UCSD-AML1 (cell line): ENCODE data around the gene PFN1.

Experiments
- DNase-seq: peaks from one replicate; lab custom pipeline; 2025; ENCODE audit not compliant: unreplicated experiment; lab: John Stamatoyannopoulos, UW

Gene PFN1

DNA sequence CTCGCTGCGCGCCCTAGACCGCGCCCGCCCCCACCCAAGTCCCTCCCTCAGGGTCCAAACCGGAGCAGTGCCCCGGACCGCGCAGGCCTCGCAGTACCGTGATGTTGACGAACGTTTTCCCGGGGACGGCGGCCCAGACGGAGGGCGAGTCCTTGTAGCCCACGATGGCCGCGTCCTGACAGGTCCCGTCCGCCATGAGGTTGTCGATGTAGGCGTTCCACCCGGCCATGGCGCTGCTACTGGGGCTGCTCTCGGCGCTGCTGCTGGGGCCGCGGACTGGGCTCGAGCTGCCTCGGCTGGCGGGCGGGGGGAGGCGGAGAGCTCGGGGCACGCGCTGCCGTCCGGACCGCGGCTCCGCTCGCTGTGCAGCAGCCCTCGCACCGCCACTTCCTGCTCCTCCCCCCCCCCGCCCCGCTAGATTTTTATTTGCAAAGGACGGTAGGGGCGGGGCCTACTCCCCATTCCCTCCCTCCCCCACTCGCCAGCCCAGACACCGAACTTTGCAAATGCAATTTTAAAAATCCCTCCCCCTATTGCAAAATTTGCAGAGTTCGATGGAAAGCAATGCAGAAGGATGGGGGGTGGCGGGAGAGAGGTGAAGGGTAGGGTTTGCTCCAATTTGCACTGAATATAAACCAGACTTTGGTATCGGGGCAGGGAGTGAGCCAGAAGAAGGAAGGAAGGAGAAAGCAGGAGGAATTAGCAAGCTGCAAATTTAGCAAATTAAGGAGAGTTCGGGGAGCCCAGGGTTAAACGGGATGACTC, at the start of gene PFN1:
PFN1 (minus strand) TSS at position 365 of the 765 bp plus-strand sequence; CDS start at position 229, 136 bp downstream.
- peak; percentile 90 for DNase-seq

DNA sequence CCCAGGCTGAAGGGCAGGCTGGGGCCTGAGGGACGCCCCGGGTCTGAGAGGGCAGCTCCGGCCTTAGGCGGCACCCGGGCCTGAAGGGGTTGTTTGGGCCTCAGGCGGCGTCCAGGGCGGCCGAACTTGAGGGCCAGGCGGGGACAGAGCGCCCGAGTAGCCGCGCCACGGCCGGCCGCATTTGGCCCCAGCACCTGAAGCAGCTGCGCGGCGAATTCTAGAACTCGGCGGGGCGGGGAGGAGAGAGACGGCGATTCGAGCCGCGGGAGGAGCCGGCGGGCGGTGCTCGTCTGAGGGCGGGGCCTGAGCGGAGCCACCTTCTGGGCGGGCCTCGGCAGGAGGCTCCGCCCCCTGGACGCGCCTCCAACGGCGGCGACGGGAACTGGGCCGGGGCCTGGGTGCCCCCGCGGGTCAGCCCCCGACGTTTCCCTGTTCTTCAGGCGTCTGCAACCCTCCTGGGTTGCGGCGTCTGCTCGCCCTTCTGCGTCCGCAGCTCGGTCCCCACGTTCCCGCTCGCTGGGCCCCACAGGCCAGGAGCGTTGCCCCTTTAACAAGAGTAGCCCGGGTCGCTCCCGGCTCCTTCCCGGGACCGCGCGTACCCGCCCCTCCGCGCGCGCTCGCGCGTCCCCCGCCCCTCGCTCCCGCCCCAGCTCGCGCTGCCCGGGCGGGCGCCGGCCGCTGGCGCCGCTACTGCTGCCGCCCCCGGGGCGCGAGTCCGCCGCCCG, 49.1 kb upstream of the PFN1 start, which contains the start of the genes INCA1 and KIF1C:
INCA1 (minus strand) TSS at position 221 of the 725 bp plus-strand sequence. CDS start 3,085 bp downstream, outside the sequence.
KIF1C (plus strand) TSS at position 649 of the 725 bp plus-strand sequence. CDS start 2,297 bp downstream, outside the sequence.
- DNase-seq = peak; percentile 90

DNA sequence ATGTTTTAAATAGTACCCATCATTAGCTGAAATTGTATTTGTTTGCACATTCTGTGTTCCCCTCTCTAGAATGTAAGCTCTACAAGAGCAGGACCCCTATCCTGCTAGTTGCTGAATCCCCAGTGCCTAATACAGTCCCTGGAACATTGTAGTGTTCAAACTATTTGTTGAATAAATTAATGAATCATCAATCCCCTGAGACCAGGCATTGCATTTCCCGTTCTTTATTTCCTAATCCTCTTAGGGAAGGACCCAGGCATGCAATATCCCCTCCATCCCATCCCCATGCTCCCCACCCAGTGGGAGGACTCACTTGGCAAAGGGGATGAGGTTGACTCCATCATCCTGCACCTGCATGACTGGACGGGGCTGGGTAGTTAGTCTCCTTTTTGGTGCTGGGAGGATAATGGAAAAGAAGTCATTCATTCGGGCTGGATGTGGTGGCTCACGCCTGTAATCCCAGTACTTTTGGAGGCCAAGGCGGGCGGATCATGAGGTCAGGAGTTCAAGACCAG, 45.8 kb upstream of the PFN1 start:
- no peak for DNase-seq

DNA sequence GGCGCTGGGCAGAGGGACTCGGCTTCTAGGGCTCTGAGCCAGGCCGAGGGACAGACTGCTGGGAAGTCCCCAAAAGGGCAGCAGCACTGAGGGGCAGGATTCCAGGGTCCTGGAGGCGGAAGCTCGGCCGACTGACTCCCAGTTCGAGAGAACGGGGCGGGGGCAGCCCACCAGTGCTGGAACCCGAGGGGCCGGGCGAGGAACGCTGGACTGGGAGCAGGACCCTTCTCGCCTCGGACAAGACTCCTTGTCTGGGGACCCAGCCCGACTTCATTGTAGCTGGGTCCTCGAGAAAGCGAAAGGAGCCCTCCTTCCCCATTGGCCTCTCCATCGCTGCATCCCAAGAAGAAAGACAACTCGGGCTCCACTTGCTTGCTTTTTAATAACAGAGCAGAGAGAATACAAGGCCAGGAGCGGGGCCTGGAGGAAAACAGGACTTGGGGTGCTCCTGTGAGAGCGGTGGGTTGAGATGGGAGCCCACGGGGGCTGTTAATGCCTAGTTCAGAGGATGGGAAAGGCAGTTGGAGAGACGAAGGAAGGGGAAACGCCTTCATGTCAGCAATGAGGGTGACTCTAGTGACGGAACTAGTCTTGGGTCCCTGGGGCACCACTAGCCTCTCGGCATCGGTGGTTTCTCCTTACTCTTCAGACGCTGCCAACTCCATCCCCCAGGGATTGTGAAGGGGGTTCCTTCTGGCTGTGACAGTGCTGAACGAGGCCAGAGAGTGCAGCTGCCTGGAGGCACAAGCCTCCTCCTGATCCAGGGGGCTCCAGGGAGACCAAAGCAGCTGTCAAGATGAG, 39.6 kb upstream of the PFN1 start:
- DNase-seq = peak; percentile 49

DNA sequence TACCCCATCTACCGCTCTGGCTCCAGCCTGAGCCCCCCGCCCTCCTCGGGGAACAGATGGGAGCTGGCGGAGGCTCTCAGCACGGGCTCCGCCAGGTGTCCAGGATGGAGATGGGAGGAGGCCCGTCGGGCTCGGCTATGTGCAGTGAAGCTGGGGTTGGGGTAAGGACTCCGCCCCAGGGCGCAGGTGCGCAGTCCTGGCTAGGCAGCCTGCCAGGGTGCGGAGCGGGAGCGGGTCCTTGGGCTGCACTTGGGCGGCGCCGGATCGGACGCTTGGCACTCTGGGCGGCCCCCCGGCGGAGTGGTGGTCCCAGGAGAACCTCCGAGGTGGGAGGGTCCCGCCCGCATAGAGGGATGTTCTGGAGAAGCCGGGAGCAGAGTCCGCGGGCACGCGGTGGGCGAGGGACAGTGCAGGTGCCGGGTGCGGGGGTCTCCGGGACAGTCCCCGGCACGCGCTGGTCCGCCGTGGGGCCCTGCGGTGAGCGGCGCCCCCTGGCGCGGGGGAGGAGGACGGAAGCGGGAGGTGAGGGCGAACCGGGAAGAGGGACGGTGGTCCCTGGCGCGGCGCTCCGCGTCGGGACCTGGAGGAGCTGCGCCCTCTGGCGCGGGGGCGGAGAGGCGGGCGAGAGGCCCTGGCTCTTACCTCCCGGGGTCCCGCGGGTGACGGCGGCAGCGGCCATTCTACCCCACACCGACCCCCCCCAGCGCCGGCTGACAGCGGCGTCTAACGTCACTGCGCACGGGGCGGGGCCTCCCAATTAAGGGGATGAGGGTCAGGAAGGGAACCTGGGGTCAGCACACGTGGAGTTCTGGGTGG, 38.8 kb upstream of the PFN1 start, which contains the start of gene CAMTA2:
CAMTA2 (minus strand) TSS at position 725 of the 816 bp plus-strand sequence. CDS start 1,453 bp downstream, outside the sequence.
- peak; percentile 96 for DNase-seq

DNA sequence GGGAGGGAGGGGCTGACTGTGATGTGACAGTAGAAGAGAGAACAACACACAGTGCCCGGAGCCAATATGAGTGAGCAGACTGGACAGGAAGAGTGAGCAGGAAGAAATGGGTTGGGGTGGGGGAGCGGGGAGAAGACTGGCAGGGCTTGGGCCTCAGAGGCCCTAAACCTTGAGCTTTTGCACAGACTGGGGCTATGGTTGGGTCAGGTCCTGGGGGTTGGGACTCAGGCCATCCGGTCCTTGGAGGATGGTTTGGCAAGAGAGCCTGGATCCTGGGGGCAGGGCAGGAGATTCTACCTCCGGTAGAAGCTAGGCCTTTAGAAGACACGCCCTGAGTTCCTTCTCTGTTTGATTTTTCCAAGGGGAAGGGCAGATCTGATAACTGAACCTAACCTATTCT, 38.1 kb upstream of the PFN1 start:
- peak; percentile 54 for DNase-seq

DNA sequence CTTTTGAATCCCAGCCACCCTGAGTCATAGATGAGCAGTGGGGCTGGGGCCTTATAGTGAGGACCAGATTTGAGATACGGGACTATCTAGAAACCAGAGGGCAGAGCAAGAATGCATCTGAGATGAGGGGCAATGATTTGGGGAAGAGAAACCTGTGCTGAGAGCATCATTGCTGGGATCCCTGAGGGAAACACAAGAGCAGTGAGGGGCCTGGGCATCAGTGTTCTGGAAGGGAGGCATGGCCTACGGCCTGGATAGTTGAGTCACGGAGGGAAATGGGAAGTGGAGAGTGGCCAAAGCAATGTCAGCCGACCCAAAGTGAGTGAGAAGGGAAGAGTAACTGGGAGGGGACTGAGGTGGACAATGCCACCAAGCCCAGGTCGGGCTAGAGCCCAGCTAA, 34.0 kb upstream of the PFN1 start:
- DNase-seq = no peak

DNA sequence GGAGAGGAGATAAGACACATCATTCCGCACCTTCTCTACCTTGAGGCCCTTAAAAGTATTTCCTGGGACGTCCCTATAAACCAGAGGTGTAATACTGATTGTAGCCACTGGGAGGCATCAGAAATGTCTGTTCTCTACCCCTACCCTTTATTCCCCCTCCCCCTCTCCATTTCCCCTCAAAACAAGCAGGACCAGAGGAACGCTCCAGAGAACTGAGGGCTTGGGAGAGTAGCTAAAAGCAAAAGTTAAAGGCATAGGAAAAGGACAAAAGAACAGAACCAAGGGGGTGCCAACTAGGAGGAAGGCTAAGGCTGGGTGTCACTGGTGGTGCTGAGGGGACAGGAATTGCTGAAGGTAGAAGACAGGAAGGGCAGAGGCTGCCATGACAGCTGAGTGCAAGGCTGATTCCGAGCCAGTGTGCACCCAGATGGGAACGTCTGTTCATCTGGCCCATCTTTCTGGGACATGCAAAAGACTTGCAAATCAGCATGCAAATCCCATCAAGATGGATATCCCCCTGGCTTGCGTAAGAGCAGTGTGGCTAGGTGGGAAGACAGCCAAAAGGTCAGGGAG, 32.4 kb upstream of the PFN1 start:
- DNase-seq = no peak

DNA sequence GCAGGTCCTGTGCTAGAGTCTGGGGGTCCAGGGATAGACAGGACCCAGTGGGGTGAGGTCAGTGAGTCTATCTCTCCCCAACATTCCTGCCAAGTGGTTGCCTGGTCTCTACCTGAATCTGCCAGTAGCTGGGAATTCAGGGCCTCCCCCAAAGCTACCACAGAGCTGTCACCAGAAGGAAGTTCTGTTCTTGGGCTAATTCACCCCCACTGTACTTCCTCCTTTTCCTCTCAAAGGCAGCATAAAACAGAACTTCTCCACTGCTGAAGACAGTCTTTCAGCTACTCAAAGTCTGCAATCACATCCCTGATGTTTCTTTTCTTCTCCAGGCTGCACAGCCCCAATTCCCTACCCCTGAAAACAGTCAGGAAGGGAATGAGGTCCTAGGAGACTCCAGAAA, 30.4 kb upstream of the PFN1 start:
- peak; percentile 41 for DNase-seq

DNA sequence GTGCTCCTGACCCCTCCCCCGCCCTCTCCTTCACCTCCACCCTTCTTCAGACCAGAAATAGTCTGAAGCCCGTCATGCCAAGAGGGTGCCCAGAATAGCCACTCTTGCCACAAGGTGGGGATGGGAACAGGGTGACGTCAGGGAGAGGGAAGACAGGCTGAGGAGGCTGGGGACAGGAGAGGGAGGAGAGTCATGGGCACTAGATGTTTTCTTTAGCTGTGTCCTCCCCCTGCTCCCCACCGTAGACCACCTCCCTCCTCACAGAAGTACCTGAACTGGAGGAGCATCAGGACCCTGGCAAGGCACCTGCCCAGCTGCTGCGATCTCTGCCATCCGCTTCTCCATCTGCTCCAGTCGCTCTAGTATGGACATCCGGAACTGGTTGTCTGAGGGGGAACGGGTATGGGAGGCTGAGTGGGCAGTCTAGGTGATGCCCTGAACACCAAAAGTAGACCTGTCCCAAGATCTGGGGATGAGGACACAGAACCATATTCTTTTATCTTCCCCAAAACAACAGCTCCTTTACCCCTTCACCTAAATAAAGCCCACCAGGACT, 25.9 kb upstream of the PFN1 start:
- no peak for DNase-seq

DNA sequence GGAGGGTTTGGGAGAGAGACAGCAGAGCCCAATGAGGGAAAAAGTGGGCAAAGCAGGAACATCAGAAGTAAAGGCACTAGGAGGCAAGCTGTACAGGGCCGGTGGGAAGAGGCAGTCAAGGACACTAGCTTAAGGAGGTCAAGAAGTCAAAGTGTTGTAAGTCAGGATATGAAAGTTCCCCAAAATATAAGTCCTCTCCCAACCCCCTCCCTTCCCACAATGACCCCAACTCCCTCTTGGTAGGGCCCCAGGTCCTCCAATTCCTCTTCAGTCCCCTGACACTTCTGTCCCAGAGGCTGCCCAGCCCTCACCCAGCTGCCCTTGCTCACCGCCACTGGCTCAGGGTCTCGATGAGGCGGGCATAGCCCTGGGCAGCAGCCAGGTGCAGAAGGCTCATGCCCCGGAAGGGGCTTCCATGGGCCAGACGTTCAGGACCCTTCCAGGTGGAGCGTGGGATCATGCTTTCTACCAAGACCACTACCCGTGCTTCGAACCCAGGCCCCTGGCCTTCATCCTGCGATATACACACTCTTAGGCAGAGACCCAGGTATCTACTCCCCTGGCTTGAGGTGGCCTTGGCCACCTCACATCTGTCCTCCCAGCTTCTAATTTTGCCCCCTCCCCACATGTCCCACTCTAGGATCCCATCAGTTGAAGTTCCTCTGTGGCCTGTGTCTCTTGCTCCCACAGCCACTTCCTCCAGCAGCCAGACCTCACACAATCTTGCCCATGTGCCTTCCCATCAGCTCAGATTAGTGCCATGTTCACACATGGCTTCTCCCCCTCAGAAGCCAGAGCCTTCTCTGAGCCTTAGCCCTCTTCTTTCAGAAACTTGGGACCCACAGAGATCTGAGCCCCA, 25.2 kb upstream of the PFN1 start:
- DNase-seq = no peak

DNA sequence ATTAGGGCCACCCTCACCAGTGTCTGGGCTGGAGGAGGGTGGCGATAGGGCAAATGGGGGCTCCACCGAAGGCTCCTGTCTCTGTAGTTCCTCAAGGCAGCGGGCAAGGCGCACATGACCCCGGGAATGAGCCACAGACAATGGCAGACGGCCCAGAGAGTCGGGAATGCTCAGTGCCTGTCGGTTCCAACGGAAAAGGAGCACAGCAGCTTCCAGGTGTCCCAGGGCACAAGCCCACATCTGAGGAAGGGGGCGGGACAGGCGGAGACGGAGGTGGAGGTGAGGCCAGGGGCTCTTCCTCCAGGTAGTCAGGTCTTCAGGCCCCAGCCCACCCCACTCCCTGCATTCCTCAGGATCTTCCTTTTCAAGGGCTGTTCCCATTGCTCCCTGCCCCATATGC, 24.4 kb upstream of the PFN1 start:
- DNase-seq = no peak

DNA sequence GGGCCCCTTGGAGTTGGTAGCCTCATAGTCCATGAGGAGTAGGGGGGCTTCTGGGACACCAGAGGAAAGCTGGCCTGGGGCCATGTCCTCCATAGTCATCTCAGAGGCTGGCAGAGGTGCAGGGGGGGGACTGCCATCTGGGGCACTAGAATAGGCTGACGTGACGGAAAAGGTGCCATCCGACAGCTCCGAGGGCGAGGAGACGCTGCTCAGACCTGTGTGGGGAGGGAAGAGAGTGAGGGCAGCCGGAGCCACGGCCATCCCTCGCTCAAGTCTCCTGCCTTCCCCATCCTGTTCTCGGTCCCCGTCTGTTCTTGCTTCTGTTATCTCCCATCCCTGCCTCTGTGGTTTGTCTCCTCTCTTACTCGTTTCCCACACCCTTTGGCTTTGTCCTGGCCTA, 24.0 kb upstream of the PFN1 start:
- DNase-seq = no peak

DNA sequence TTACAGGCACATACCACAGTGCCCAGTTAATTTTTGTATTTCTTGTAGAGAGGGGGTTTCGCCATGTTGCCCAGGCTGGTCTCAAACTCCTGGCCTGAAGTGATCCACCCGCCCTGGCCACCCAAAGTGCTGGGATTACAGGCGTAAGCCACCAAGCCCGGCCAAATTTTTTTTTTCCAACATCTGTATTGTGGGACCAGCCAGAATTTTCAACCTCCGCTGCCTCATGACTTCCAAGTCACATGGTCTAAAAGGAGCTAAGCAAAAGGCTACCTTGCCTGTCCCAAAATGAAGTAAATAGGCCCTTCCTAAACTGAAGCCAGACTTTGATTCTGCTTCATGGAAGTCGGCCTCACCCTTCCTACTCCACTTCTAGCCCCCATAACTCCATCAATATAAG, 23.5 kb upstream of the PFN1 start:
- DNase-seq = no peak

DNA sequence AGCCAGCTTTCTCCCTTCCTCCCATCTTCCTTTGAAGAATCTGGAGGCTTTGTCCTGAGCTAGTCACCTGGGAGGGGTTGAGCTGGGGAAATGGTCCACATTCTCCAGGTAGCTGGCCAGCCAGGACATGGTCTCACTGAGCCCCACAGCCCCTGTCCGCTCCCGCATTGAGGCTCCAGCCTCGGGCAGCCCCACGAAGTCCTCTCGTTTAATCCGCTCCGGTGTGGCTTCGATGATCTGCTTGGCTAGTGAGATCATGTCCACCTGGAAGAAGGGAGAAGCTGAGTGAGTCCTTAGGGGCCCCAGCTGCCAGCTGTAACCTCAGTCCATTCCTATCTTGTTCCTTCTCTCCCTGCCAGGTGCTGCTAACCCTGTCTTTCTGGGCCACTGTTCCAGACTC, 21.9 kb upstream of the PFN1 start:
- DNase-seq = no peak

DNA sequence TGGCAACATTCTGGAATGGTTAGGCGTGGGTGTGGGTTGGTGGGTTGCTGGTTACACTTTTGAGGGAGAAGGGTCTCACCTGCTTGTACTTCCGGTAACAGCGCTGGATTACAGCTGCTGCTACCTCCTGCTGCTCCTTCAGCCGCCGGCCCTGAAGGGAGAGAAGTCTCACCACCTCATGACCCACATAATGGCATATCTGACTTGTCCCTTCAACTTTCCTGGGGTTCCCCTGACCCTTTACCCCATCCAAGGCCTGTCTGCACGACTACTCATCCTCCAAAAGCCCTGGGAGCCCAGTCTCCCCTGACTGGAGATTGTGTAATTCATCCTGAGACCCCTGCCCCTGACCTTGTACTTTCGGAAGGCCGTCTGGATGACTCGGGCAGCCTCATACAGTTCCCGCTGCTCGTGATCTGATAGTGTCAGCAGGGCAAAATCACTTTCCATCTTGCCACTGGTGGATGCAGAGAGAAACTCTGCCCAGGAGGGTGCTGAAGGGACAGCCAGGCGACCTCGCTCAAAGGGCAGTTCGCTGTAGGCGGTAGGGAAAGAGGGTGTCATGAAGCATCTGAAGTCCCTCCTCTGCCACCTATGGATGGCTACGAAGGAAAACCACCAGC, 21.3 kb upstream of the PFN1 start:
- DNase-seq = no peak

DNA sequence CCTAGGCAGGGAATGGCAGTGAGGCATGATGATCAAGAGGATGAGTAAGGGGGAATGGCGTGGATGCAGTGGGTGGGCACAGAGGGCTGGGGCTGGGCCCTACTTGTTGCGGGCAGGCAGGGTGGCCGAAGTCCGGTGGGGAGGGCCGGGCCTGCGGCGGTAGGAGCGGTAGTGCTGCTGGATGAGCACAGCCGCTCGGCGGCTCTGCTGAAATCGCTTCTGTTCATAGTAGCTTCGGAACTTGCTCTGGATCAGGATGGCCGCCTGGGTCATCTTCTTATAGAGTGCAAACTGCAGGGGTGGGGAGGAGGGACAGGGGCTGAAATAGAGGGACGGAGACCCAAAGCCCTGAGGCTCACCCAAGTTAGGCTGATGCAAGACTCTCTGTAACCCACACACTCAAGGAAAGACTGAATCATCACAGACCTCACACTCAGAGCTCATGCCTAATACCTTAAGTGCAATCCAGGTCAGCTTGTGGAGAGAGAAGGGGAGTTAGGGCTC, 20.8 kb upstream of the PFN1 start:
- DNase-seq = peak; percentile 29

DNA sequence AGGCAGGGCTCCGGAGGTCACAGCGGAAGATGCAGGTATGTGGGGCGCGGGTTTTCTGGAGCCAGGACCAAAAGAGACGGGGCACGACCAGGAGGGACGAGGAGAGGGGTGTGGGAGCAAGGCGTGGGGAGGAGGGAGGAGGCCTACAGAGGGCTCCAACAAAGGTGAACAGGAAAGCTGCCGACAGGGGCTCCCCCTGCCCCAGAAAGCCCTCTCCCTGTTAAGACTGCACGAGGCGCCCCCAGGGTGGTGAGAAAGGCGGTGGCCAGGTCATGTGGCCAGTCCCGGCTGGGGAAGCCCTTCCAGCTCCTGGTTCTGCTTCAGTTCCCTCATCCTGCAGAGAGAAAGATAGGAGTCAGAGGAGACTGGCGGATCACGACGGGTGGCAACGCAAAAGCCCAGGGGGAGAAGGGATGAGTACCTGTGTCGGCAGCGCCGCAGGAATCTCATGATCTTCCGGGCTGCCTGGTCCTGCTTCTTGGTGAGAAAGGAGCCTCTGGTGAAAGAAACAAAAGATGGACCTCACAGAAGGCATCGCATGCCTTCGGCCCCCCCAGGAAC, 20.2 kb upstream of the PFN1 start:
- no peak for DNase-seq
